HUES6 (cell line): ENCODE data around the gene ITGAD.

Experiments
- H3K27ac ChIP-seq: 2 replicates; pipeline ENCODE4 v1.7.0; 2013; ENCODE audit warnings: low read depth, mild to moderate bottlenecking, low read length, inconsistent platforms
- H3K27me3 ChIP-seq: 2 replicates; pipeline ENCODE4 v1.6.1; 2013; ENCODE audit warnings: low read length; ENCODE audit not compliant: control insufficient read depth, insufficient read depth
- H3K36me3 ChIP-seq: 2 replicates; pipeline ENCODE4 v1.6.1; 2013; ENCODE audit warnings: low read length; ENCODE audit not compliant: control insufficient read depth, insufficient read depth
- H3K4me1 ChIP-seq: 2 replicates; pipeline ENCODE4 v1.6.1; 2013; ENCODE audit warnings: low read length; ENCODE audit not compliant: control insufficient read depth, insufficient read depth
- H3K4me3 ChIP-seq: 2 replicates; pipeline ENCODE4 v1.5.1; 2013; ENCODE audit warnings: low read depth, low read length
- H3K9ac ChIP-seq: one replicate; pipeline ENCODE4 v1.6.1; 2013; ENCODE audit warnings: mild to moderate bottlenecking, low read length
- H3K9me3 ChIP-seq: 2 replicates; pipeline ENCODE4 v1.6.1; 2013; ENCODE audit warnings: low read depth, low read length; ENCODE audit not compliant: control insufficient read depth, insufficient read depth

Gene ITGAD

GRCh38 chr16:31417916-31418315 lies 24.8 kb downstream of the ITGAD start:
- no peaks in the 10 kb centered on the region for H3K36me3 ChIP-seq
- no peak overlapping the region for H3K4me3 ChIP-seq
- H3K4me1 ChIP-seq, result no peaks in the 10 kb centered on the region
- no peak overlapping the region for H3K9ac ChIP-seq
- H3K9me3 ChIP-seq, result no peaks in the 10 kb centered on the region
- H3K27ac ChIP-seq, result no peak overlapping the region
- peaks cover 17% of the 10 kb centered on the region for H3K27me3 ChIP-seq

- Histone ChIP-seq H3K9me3 (no peaks in the 10 kb centered on the region), H3K9ac (no peak overlapping the region), H3K36me3 (no peaks in the 10 kb centered on the region), H3K27me3 (peaks cover 21% of the 10 kb centered on the region), H3K4me3 (no peak overlapping the region), H3K4me1 (no peaks in the 10 kb centered on the region), H3K27ac (no peak overlapping the region)
These were observed 26.9 kb downstream of the ITGAD start for GRCh38 chr16:31420037-31420436.

- no peak overlapping the region for H3K4me3 ChIP-seq
- H3K27ac ChIP-seq, result no peak overlapping the region
- no peak overlapping the region for H3K9ac ChIP-seq
- H3K4me1 ChIP-seq, result no peaks in the 10 kb centered on the region
- H3K36me3 ChIP-seq, result no peaks in the 10 kb centered on the region
- H3K9me3 ChIP-seq, result no peaks in the 10 kb centered on the region
- peaks cover 18% of the 10 kb centered on the region for H3K27me3 ChIP-seq
These were observed 28.5 kb downstream of the ITGAD start for GRCh38 chr16:31421587-31421986.

- Histone ChIP-seq H3K27ac (no peak overlapping the region), H3K4me3 (no peak overlapping the region), H3K9ac (no peak overlapping the region)
These were observed 30.1 kb downstream of the ITGAD start for GRCh38 chr16:31423241-31423640.

GRCh38 chr16:31423801-31424200 lies 30.7 kb downstream of the ITGAD start:
- H3K9ac ChIP-seq, result no peak overlapping the region

More at GRCh38 chr16:31423241-31423640, 30.1 kb downstream of the ITGAD start:
- peaks cover 29% of the 10 kb centered on the region for H3K27me3 ChIP-seq
- no peaks in the 10 kb centered on the region for H3K4me1 ChIP-seq
- no peaks in the 10 kb centered on the region for H3K9me3 ChIP-seq
- H3K36me3 ChIP-seq, result no peaks in the 10 kb centered on the region

GRCh38 chr16:31427441-31428278 lies 34.5 kb downstream of the ITGAD start:
- Histone ChIP-seq H3K27me3 (peaks cover 34% of the 10 kb centered on the region), H3K27ac (no peak overlapping the region), H3K4me3 (no peak overlapping the region; the same call in 1 of the 2 replicates), H3K9me3 (no peaks in the 10 kb centered on the region), H3K4me1 (peaks cover 8% of the 10 kb centered on the region; the same call in 1 of the 2 replicates), H3K36me3 (no peaks in the 10 kb centered on the region), H3K9ac (no peak overlapping the region)

More at GRCh38 chr16:31423801-31424200, 30.7 kb downstream of the ITGAD start:
- Histone ChIP-seq H3K36me3 (no peaks in the 10 kb centered on the region), H3K4me1 (no peaks in the 10 kb centered on the region), H3K4me3 (no peak overlapping the region), H3K27me3 (peaks cover 34% of the 10 kb centered on the region), H3K9me3 (no peaks in the 10 kb centered on the region), H3K27ac (no peak overlapping the region)

- no peaks in the 10 kb centered on the region for H3K36me3 ChIP-seq
- no peak within 1 kb of the TSS for H3K27ac ChIP-seq
- no peaks in the 10 kb centered on the region for H3K9me3 ChIP-seq
- H3K9ac ChIP-seq, result no peak within 1 kb of the TSS
- H3K4me3 ChIP-seq, result no peak within 1 kb of the TSS; the same call in 1 of the 2 replicates
- H3K4me1 ChIP-seq, result peaks cover 8% of the 10 kb centered on the region; the same call in 1 of the 2 replicates
- H3K27me3 ChIP-seq, result peaks cover 28% of the 10 kb centered on the region
These were observed 35.1 kb downstream of the ITGAD start, which contains the start of gene COX6A2 for GRCh38 chr16:31428279-31428597. TSS of gene COX6A2 (minus strand) at chr16:31428360. CDS start at chr16:31428325, 35 bp downstream.

GRCh38 chr16:31428638-31429247 lies 35.6 kb downstream of the ITGAD start:
- no peak overlapping the region for H3K9ac ChIP-seq
- no peaks in the 10 kb centered on the region for H3K9me3 ChIP-seq
- no peaks in the 10 kb centered on the region for H3K36me3 ChIP-seq
- no peak overlapping the region for H3K27ac ChIP-seq
- peaks cover 8% of the 10 kb centered on the region; the same call in 1 of the 2 replicates for H3K4me1 ChIP-seq
- H3K4me3 ChIP-seq, result no peak overlapping the region
- H3K27me3 ChIP-seq, result peaks cover 27% of the 10 kb centered on the region; the same call in 1 of the 2 replicates

GRCh38 chr16:31429314-31429713 lies 36.2 kb downstream of the ITGAD start:
- peaks cover 8% of the 10 kb centered on the region; the same call in 1 of the 2 replicates for H3K4me1 ChIP-seq
- H3K9ac ChIP-seq, result no peak overlapping the region
- no peak overlapping the region for H3K4me3 ChIP-seq
- no peak overlapping the region for H3K27ac ChIP-seq
- H3K36me3 ChIP-seq, result no peaks in the 10 kb centered on the region
- H3K27me3 ChIP-seq, result peaks cover 27% of the 10 kb centered on the region; the same call in 1 of the 2 replicates
- H3K9me3 ChIP-seq, result no peaks in the 10 kb centered on the region

- Histone ChIP-seq H3K36me3 (no peaks in the 10 kb centered on the region), H3K9ac (no peak overlapping the region), H3K4me1 (peaks cover 8% of the 10 kb centered on the region; the same call in 1 of the 2 replicates), H3K27ac (no peak overlapping the region), H3K9me3 (no peaks in the 10 kb centered on the region), H3K27me3 (peaks cover 27% of the 10 kb centered on the region; the same call in 1 of the 2 replicates), H3K4me3 (no peak overlapping the region)
These were observed 36.7 kb downstream of the ITGAD start for GRCh38 chr16:31429796-31430195.
